ENCODE data around the gene LDOC1. TPM values are rescaled to one million over a fixed set of nuclear protein-coding genes. Genes with fewer than 3 reads are reported as not detected.
"Not testable (repeated sequence)": the region's sequence is repeated elsewhere in the genome, so short reads cannot be mapped to it uniquely, and the experiment has no call there.

LDOC1 gene
- total and polyA plus RNA-seq, 7 donors: 1.2 to 6.4 (median 3.9) TPM

DNA sequence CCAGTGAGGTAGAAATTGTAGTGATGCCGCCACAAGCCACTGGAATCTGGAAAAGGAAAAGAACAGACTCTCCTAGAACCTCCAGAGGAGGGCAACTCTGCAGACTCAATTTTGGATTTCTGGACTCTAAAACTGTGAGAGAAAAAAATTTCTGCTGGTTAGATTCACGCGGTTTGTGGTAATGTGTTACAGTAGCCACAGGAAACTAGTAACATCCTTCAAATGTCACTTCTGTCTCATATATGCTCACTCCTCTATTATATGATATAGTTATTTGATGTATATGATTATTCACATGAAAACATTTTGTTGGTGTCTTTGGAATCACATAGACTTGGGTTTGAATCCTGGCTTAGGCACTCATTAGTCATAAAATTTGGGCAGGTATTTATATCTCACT, 18.8 kb downstream of the LDOC1 start:
- intact Hi-C loops (cut with DNase I): no loop called here
- Histone ChIP-seq H3K4me3 (no peak overlapping the region), H3K27me3 (no peaks in the 10 kb centered on the region), H3K27ac (no peak overlapping the region), H3K4me1 (no peaks in the 10 kb centered on the region), H3K36me3 (no peaks in the 10 kb centered on the region), H3K9me3 (no peaks in the 10 kb centered on the region)
- no peak for DNase-seq
- no peak for TF ChIP-seq EP300 (IDR thresholded peaks at IDR 0.05)
- no peak for TF ChIP-seq POLR2A (IDR thresholded peaks at IDR 0.05)
- no peak for TF ChIP-seq POLR2AphosphoS5 (IDR thresholded peaks at IDR 0.05)
- TF ChIP-seq CTCF (IDR thresholded peaks at IDR 0.05): no peak
- WGBS, 2 donors: 67 to 90% methylated on average over 3 of the region's 3 CpGs

- H3K36me3 ChIP-seq; H3K4me1 ChIP-seq; H3K27me3 ChIP-seq; DNase-seq; H3K4me3 ChIP-seq; H3K9me3 ChIP-seq; H3K27ac ChIP-seq; intact Hi-C loops (cut with DNase I): not testable (repeated sequence)
- WGBS, 2 donors: 62 to 83% methylated on average over 3 of the region's 3 CpGs
Measured at GRCh38 chrX:141155231-141155630, 21.7 kb downstream of the LDOC1 start.

- Histone ChIP-seq H3K4me3 (no peak overlapping the region), H3K9me3 (no peaks in the 10 kb centered on the region), H3K27me3 (no peaks in the 10 kb centered on the region), H3K36me3 (no peaks in the 10 kb centered on the region), H3K27ac (no peak overlapping the region), H3K4me1 (no peaks in the 10 kb centered on the region)
- 62 to 70% methylated on average over 3 of the region's 3 CpGs for WGBS, 2 donors
- DNase-seq: no peak
- no peak for TF ChIP-seq EP300 (IDR thresholded peaks at IDR 0.05)
- no peak for TF ChIP-seq POLR2A (IDR thresholded peaks at IDR 0.05)
- TF ChIP-seq CTCF (IDR thresholded peaks at IDR 0.05): no peak
- intact Hi-C loops (cut with DNase I): no loop called here
Measured at GRCh38 chrX:141142946-141143345, 34.0 kb downstream of the LDOC1 start.

GRCh38 chrX:141133272-141133671, 43.7 kb downstream of the LDOC1 start:
- intact Hi-C loops (cut with DNase I): no loop called here
- no peaks in the 10 kb centered on the region for H3K36me3 ChIP-seq
- no peak overlapping the region for H3K4me3 ChIP-seq
- TF ChIP-seq CTCF (IDR thresholded peaks at IDR 0.05) (no peak), POLR2A (IDR thresholded peaks at IDR 0.05) (no peak), EP300 (IDR thresholded peaks at IDR 0.05) (no peak), POLR2AphosphoS5 (IDR thresholded peaks at IDR 0.05) (no peak)
- H3K4me1 ChIP-seq: no peaks in the 10 kb centered on the region
- no peaks in the 10 kb centered on the region for H3K27me3 ChIP-seq
- no peaks in the 10 kb centered on the region for H3K9me3 ChIP-seq
- H3K27ac ChIP-seq: no peak overlapping the region
- 73 to 76% methylated on average over 8 of the region's 8 CpGs for WGBS, 2 donors
- no peak for DNase-seq

DNA sequence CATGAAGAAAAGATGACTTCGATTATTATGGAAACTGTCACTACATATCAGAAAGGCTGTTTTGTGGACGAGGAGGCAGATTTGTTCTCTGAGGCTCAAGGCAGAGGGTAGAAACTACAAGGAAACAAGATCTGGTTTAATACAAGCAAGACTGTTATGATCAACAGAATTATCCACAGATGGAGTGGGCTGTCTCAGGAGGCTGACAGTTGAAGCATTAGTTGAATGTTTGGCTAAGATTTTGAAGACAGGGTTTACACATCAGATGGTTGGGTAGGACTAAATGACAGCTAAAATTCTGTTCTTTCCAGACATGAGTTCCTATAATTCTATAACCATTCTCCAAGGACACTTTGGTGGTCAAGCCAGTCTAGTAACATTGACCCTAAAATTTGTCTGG, 49.8 kb downstream of the LDOC1 start:
- H3K4me3 ChIP-seq: no peak overlapping the region
- H3K27me3 ChIP-seq: no peaks in the 10 kb centered on the region
- no peak for DNase-seq
- intact Hi-C loops (cut with DNase I): no loop called here
- H3K27ac ChIP-seq: no peak overlapping the region
- TF ChIP-seq CTCF (IDR thresholded peaks at IDR 0.05) (no peak), POLR2AphosphoS5 (IDR thresholded peaks at IDR 0.05) (no peak), EP300 (IDR thresholded peaks at IDR 0.05) (no peak), POLR2A (IDR thresholded peaks at IDR 0.05) (no peak)
- WGBS, 2 donors: 79 to 81% methylated on average over 2 of the region's 2 CpGs
- no peaks in the 10 kb centered on the region for H3K9me3 ChIP-seq
- no peaks in the 10 kb centered on the region for H3K4me1 ChIP-seq
- no peaks in the 10 kb centered on the region for H3K36me3 ChIP-seq

Other genes with a start within 250 kb of the LDOC1 start
- not detected for gene SPANXB1, start 174.5 kb downstream of the LDOC1 start, total RNA-seq
- not detected for gene SPANXB1, start 174.5 kb downstream of the LDOC1 start, polyA plus RNA-seq
- not detected for gene SPANXC, start 65.4 kb upstream of the LDOC1 start, total RNA-seq
- not detected for gene SPANXC, start 65.4 kb upstream of the LDOC1 start, polyA plus RNA-seq